ENCODE measurements around the gene PARP9.

The PARP9 gene

DNA sequence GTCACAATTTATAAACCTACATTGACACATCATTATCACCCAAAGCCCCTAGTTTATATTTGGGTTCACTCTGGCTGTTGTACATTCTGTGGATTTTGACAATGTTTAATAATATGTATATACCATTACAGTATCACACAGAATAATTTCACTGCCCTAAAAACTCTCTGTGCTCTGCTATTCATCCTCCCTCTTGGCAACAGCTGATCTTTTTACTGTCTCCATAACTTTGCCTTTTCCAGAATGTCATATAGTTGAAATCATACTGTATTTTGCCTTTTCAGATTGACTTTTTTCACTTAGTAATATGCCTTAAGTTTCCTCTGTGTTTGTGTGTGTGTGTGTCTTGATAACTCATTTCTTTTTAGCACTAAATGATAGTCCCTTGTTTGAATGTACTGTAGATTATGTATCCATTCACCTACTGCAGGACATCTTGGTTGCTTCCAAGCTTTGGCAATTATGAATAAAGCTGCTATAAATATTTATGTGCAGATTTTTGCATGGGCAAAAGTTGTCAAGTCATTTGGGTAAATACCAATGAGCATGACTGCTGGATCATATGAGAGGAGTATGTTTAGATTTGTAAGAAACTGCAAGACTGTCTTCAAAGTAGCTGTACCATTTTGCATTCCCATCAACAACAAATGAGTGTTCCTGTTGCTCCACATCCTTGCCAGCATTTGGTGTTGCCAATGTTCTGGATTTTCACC, 22.8 kb upstream of the PARP9 start:
- H3K27ac ChIP-seq, result no peak overlapping the region
- no peak for TF ChIP-seq ZFX (IDR thresholded peaks at IDR 0.05)
- TF ChIP-seq, protein P1, sequence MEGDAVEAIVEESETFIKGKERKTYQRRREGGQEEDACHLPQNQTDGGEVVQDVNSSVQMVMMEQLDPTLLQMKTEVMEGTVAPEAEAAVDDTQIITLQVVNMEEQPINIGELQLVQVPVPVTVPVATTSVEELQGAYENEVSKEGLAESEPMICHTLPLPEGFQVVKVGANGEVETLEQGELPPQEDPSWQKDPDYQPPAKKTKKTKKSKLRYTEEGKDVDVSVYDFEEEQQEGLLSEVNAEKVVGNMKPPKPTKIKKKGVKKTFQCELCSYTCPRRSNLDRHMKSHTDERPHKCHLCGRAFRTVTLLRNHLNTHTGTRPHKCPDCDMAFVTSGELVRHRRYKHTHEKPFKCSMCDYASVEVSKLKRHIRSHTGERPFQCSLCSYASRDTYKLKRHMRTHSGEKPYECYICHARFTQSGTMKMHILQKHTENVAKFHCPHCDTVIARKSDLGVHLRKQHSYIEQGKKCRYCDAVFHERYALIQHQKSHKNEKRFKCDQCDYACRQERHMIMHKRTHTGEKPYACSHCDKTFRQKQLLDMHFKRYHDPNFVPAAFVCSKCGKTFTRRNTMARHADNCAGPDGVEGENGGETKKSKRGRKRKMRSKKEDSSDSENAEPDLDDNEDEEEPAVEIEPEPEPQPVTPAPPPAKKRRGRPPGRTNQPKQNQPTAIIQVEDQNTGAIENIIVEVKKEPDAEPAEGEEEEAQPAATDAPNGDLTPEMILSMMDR (conservative IDR thresholded peaks at IDR 0.05), result no peak

DNA sequence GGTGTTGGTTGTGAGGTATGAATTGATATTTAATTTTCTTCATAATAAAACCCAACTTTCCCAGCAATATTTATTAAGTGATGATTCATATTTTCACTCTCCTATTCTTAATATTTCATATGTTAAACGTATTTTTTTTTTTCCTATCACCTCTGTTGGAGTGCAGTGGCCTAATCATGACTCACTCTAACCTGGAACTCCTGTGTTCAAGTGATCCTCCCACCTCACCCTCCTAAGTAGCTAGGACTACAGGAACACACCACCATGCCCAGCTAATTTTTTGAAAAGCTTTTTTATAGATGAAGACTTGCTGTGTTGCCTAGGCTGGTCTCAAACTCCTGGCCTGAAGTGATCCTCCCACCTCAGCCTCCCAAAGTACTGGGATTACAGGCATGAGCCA, 22.0 kb upstream of the PARP9 start:
- H3K27ac ChIP-seq, result no peak overlapping the region
- TF ChIP-seq ZFX (IDR thresholded peaks at IDR 0.05), result no peak
- TF ChIP-seq, protein P1 (conservative IDR thresholded peaks at IDR 0.05), result no peak

DNA sequence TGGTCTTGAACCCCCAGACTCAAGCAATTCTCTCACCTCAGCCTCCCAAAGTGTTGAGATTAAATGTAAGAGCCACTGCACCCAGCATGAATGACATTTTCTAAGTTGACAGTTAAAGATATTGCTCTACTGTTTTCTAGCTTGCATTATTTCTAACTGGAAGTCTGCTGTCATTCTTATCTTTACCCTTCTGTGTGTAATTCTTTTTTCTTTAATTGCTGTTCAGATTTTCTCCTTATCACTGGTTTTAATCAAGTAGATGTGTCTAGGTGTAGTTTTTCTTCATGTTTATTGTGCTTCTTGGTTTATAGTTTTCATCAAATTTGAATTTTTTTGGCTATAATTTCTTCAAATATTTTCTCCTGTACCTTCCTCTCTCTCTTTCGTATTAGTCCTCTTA, 18.3 kb upstream of the PARP9 start:
- TF ChIP-seq, protein P1 (conservative IDR thresholded peaks at IDR 0.05), result no peak
- TF ChIP-seq ZFX (IDR thresholded peaks at IDR 0.05), result no peak
- no peak overlapping the region for H3K27ac ChIP-seq

DNA sequence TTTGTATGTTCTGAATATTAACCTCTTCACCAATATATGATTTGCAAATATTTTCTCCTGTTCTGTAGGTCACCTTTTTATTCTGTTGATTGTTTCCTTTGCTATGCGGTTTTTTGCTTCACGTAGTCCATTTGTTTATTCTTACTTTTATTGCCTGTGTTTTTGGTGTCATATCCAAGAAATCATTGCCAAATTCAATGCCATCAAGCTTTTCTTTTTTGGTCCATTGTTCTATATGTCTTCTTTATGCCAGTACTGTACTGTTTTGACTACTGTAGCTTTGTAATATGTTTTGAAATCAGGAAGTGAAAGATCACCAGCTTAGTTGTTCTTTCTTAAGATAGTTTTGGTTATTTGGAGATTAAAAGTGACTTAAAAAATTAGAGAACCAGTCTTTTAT, 17.5 kb upstream of the PARP9 start:
- no peak overlapping the region for H3K27ac ChIP-seq
- no peak for TF ChIP-seq ZFX (IDR thresholded peaks at IDR 0.05)
- TF ChIP-seq, protein P1 (conservative IDR thresholded peaks at IDR 0.05), result no peak

DNA sequence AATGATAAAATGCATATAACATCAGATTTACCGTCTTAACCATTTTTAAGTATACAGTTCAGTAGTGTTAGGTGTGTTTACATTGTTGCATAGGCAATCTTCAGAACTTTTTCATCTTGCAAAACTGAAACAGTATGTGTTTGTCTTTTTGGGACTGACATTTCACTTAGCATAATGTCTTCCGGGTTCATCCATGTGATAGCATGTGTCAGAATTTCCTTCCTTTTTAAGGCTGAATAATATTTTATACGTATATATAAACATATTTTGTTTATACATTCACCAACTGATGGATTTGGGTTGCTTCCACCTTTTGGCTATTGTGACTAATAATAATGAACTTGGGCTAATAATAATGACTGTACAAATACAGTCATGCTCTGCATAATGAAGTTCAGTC, 16.4 kb upstream of the PARP9 start:
- H3K27ac ChIP-seq, result no peak overlapping the region

DNA sequence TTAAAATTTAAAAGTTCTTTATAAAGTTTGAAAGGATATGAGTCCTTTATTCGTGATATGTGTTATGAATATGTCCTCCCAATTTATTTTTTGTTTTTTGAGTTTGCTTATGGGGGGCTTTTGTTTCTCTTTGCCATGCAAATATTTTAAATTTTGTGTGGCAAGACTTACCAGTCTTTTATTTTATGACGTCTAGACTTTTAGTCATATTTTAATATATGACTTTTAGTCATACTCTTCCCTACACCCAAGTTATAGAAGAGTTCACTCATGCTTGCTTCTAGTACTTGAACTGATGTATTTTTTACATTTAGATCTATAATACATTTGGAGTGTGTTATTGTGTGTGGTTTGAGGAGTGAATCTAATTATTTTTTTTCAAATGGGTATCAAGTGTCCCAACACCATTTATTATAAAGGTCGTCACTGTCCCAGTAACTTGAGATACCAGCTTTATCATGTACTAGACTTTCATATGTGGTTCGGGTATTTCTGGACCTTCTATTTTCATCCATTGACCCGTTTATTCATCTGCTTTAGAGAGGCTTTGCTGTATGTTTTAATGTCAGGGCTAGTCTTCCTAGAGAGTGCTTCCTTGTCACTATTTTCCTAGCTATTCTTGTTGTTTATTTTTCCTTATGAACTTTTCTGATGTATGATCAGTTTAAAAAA, 14.1 kb upstream of the PARP9 start:
- TF ChIP-seq ZFX (IDR thresholded peaks at IDR 0.05), result no peak
- TF ChIP-seq, protein P1 (conservative IDR thresholded peaks at IDR 0.05), result no peak
- no peak overlapping the region for H3K27ac ChIP-seq

More for the DNA sequence above, 16.4 kb upstream of the PARP9 start:
- TF ChIP-seq, protein P1 (conservative IDR thresholded peaks at IDR 0.05), result no peak
- TF ChIP-seq ZFX (IDR thresholded peaks at IDR 0.05), result no peak

DNA sequence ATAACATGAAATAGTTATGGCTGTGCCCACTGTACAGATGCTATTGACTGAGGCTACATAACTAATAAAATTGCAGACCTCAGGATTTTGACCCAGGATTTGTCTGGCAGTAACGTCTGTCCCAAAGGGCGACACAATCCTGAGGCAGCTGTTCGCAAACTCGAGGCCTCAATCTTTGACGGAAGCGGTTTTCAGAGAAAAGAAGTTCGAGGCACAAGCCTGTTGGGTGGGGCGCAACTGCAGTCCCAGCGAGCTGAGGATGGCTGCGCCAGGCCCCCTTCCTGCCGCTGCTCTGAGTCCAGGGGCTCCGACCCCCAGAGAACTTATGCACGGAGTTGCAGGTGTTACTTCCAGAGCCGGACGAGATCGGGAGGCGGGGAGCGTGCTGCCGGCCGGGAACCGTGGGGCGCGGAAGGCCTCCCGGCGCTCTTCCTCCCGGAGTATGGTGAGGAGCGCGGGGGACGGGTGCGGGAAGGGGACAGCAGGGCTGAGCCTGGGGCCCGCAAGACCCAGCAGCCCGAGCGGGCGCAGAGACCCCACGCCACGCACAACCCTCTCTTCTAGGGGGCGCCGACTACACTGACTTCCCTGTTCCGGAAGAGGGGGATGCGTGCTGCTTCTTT, 13.4 kb upstream of the PARP9 start, which contains the start of gene PARP15:
Gene PARP15, plus strand, starts transcription at position 242 of the 623 bp plus-strand sequence. Its CDS starts 18 bp downstream, at position 260.
- no peak within 1 kb of the TSS for H3K27ac ChIP-seq

More for the DNA sequence above, 13.4 kb upstream of the PARP9 start, which contains the start of gene PARP15:
- no peak for TF ChIP-seq ZFX (IDR thresholded peaks at IDR 0.05)
- TF ChIP-seq, protein P1 (conservative IDR thresholded peaks at IDR 0.05), result no peak
